NCI-H1417 (cell line): ENCODE results near the gene GLI1.
"Not testable (repeated sequence)": the region's sequence is repeated elsewhere in the genome, so short reads cannot be mapped to it uniquely, and the experiment has no call there.

Experiments used
- DNase-seq, 3 experiments: peaks; one replicate each; lab custom pipeline; 2025; lab: John Stamatoyannopoulos, UW

Gene GLI1

DNA sequence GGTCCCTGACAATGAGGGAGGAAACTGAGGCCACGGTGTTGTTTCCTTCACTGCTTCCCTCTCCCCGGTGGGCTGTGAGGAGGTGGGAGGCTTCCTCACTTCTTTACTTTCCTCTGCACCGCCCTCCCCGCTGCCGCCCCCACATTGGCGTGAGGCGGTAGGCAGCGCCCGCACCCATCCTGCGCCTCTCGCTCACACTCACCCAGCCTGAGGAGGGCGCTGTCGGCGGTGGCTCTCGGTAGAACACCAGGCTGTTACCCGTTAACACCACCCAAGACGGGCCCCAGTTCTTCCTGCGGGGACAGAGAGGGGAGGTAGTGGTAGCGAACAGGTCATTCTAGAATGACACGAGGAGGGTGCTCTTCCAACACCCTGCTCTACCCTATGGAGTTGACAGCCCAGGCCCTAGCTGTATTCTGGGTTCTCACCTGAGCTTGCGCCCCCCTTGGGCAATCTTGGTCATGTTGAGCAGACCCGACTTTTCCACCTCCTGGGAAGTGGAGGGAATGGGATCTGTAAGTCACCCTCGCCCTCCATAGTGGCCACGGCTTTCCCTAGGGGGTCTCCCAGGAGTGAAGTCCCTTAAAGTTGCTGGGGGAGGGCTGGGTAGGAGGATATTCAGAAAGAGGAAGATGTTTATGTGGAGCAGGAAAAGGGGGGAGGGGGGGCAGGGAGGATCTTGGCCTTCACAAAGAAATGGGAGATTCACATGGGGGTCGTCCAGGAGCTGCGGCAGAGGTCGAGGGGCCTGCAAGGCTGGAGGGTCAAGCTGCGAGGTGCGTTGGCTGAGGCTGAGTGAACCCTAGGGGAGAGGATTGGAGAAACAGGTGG lies 16.8 kb downstream of the GLI1 start:
- DNase-seq, result peak in 2 of 3 experiments; percentile 54 to 62

DNA sequence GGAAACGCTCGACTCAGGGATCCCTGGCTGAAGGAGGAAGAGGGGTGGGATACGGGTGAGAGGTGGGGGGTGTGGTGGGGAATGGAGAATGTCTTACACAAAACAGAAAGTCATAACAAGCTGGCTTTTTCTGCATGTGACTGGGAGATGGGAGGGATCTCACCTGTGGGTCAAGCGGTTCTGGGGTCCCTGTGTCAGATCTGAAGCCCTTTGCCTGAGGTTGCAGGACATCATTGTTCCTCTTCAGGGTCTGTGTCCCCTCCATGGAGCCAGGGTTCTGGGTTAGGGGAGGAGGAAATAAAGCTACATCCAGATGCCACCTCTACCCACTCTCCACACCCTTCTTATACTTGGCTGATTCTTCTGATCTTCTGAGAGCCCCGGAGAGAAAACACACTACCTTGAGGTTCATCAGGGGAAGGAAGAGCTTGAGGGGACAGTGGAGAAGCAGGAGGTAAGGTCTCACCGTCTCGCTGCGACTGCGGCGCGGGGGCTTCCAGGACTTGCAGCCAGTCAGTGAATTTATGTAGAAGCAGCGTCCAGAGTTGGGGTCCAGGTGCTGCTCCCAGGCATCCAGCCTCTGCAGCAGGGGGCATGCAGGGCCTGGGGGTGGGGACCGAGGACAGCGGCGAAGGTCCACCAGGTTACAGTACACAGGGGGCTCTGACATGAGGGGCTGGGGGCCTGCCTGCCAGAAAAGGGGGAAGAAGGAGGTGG lies 17.6 kb downstream of the GLI1 start:
- no peak for DNase-seq

DNA sequence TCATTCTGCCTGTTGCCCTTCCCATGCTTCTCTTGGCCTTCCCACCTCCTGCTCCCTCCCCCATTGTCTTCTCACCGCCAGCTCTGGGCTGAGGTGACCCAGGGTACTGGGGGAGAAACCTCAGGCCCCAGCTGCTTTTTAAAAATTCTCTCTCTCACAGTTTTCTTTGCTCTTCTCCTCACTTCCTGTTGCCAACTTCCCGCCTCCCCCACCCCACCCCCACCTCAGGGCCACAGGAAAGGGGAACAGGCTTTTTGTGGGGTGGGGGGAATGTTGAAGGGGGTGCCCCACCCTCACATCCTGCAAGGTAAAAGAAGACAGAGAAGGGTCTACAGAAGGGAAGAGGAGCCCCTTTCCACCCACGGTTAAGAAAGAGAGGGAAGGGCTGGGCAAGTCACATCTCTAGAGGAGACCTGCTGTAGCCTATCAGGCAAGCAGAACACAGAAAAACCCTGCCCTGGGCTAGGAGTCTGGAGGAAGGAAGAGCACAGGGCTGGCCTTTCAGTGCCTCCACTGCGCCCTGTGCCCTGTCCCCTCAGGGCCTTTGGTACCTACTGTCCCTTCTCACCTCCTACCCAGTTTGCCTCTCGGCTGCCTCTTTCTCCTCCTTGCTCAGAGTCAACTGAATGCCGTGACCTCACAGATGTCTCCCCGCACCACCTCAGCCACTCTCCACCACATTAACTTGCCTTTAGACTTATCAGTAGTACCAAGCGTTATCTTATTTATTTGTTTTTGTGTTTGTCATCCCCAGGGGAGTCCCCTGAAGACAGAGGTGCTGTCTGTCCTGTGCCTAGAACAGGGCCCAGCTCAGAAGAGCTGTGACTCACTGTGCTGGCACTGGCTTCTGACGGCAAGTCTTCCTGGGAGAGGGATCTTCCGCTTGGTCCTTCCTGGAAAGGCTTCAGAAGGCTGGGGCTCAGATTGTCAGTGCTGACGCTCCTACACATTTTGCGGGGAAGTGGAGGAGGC lies 18.4 kb downstream of the GLI1 start:
- no peak for DNase-seq

DNA sequence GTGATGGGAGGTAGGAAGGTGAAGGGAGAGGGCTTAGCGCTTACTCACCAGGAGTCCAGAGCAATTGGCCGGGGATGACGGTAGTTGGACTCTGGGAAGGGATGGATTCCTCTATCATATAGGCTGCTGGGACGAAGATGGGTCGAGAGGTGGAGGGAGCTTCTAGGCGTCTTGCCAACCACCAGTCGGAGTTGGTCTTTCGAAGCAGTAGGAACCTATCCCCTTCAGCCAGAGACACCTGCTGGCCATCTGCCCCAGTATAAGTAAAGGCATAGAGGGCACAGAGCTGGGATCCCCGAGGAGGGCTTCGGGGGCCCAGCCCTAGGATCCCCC lies 19.4 kb downstream of the GLI1 start:
- no peak for DNase-seq

DNA sequence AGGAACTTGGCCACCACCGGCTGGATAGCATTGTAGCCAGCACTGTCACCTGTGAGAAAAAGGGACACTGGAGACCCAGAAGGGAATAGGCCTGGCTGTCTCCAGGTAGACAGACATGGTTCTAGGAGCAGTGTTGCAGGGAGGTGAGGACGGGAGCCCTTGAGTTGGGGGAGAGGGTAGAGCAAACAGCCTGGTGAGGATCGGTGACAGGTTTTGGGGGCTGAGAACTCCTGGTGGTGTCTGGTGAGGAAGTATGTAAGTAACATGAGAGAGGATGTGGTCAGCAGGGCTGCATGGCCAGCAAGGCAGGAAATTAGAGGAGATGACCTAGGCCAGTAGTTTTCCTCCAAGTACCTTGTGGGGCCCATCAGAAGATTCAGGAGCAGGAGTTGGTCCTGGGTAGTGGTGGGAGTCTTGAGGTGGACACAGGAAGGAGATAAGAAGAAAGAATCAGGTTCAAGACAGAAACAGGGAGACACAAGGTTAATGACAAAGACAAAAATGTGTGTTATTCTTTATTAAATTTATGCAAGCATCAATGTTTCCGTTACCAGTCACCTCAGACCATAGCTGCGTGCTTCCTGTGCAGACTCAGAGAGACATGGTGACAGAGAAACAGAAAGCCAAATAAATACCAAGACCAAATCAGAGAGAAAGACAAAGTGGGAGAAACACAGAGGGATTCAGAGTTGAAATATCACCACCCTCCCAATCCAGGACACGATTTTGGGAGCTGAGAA lies 20.0 kb downstream of the GLI1 start, which contains the start of gene ARHGAP9:
Gene ARHGAP9, minus strand, starts transcription at position 491 of the 740 bp plus-strand sequence. Its CDS starts 460 bp downstream, at position 31.
- no peak for DNase-seq

DNA sequence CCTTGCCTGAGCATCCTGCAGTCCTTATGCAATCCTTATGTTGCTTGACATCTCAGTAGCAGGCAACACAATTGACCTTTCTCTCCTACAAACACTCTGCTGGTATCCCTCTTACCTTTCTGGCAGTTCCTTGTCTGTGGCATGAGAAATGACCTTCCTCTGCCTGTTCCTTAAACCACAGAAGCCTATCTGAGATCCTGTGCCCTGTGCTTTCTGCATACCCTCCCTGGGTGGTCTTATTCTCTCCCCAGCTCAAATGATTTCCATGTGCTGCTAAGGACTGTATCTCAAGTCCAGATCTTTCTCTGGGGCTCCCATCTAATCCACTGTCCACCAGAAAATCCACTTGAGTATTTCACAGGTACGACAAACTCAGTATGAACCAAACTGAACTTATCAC lies 22.1 kb downstream of the GLI1 start:
- DNase-seq, result no peak

DNA sequence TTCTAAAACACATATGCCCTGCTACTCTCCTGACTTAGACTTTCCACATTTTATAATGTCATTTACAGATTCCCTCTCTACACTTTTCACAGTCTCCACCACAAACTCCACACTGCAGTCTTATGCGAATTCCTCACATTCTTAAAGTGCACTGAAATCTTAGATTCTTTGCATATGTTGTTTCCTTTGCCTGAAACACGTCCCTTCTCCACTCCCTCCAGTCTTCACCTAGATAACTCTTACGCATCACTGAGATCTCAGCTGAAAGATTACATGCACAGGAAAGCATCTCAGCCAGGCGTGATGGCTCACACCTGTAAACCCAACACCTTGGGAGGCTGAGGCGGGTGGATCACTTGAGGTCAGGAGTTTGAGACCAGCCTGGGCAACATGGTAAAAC lies 23.9 kb downstream of the GLI1 start:
- DNase-seq, result no peak

DNA sequence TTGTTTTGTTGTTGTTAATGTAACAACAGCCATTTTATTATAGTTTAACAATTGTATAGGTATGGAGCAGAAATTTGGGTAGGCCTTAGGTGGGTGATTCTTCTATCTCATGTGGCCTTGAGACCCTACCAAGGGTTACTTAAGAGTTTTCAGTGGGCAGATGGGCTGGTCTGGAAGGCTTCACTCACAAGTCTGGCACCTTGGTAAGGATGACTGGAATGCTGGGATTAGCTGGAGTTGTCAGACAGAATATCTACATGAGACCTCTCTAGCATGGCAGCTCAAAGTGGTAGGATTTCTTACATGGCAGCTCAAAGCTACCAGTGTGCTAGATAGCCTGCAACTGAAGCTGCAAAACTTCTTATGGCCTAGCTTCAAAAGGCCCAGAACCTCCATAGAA lies 26.1 kb downstream of the GLI1 start:
- no peak for DNase-seq

DNA sequence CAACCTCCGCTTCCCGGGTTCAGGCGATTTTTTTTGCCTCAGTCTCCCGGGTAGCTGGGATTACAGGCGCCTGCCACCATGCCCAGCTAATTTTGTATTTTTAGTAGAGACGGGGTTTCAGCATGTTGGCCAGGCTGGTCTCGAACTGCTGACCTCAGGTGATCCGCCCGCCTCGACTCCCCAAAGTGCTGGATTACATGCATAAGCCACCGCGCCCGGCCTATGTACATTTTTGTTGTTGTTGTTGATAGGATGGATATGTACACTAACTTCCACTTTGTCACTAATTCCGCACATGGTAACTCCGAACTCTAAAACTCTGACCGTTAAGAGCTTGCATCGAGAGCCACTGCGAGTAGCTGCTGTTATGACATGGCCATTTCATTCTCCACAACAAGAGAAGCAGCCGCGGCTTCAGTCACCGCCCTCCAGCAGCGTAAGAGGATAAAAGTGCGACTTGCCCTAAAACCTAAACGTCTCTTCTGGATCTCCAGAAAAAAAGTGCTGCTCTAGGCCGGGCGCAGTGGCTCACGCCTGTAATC lies 27.5 kb downstream of the GLI1 start:
- no peak for DNase-seq

DNA sequence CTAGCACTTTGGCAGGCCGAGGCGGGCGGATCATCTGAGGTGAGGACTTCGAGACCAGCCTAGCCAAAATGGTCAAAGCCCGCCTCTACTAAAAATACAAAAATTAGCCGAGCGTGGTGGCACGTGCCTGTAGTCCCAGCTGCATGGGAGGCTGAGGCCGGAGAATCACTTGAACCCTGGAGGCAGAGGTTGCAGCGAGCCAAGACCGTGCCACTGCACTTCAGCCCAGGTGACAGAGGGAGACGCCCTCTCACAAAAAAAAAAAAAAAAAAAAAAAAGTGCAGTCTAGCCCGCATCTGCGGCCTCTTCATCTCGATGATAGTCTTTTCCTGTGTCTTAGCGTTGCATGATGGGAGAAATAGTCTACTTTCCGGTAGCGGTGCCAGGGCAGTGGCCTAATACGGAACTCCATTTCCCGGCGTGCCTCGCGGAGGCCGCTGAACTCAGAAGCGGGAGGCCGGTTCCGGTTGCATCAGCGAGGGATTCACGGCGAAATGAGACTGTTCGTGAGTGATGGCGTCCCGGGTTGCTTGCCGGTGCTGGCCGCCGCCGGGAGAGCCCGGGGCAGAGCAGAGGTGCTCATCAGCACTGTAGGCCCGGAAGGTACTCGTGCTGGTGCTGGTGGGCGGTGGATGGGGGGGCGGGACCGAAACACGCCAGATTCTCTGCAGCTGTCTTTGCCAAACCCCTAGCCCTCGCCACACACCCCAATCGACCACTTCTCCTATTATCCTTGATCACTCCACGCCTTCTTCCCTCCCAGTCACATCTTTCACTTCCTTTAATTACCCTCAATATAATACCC lies 28.2 kb downstream of the GLI1 start, which contains the start of gene MARS1:
Gene MARS1, plus strand, starts transcription at position 472 of the 805 bp plus-strand sequence. Its CDS starts 23 bp downstream, at position 495.
- DNase-seq, result peak; percentile 95 to 99 (median 99)

DNA sequence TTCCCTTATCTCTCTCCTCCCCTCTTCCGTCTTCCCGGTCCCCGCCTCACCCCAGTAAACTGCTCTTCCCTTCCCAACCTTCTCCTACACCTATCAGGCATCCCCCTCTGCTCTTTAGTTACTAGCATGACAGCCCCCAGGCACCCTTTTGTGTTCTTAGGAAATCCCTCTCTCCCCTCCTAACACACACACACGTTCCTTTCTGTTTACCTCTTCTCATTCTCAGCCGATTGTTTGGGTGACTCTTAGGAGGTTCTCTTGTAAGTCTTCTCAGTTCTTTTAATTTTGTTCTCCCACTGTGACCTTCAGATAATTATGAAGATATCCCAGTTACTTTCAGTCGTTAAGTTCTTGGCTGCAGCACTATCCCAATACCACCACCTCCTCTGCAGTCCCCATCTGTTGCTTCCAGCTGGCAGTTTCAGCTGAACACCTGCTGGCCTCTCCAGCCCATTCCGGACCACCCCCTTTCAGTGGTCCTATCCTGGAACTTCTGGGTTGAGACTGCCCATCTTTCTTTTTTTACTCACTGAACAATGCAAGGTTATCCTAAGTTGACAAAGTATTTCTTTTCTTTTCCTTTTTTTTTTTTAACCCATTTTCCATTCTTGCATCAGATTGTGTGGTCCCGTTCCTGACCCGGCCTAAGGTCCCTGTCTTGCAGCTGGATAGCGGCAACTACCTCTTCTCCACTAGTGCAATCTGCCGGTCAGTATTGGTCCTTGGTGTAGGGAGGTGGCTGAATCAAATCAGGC lies 29.0 kb downstream of the GLI1 start:
- DNase-seq, result peak in 1 of 3 experiments; percentile 53

DNA sequence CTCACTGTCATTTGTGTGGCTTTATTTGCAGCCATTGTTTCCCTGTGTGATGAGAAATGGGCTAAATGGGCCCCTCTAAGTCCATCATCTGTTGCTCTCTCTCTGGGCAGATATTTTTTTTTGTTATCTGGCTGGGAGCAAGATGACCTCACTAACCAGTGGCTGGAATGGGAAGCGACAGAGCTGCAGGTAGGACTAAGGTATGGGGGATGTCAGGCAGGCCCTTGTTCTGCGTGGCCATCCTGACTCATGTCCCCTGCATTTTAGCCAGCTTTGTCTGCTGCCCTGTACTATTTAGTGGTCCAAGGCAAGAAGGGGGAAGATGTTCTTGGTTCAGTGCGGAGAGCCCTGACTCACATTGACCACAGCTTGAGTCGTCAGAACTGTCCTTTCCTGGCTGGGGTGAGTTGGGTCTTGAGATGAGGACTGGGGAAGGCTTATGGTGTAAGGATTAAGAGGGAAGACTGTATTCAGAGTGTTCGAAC lies 29.6 kb downstream of the GLI1 start:
- DNase-seq, result no peak

DNA sequence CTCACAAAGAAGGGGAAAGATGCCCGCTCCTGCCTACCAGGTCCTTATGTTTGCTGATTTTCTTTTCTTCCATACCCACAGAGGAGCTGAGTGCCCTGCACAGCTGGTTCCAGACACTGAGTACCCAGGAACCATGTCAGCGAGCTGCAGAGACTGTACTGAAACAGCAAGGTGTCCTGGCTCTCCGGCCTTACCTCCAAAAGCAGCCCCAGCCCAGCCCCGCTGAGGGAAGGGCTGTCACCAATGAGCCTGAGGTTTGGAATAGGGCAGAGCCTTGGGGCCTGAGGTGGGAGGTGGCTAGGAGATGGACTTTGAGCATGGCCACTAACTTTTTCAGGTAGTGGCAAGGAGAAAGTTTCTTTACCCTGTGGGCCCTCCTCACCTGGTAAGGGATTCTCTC lies 30.5 kb downstream of the GLI1 start:
- DNase-seq, result no peak

DNA sequence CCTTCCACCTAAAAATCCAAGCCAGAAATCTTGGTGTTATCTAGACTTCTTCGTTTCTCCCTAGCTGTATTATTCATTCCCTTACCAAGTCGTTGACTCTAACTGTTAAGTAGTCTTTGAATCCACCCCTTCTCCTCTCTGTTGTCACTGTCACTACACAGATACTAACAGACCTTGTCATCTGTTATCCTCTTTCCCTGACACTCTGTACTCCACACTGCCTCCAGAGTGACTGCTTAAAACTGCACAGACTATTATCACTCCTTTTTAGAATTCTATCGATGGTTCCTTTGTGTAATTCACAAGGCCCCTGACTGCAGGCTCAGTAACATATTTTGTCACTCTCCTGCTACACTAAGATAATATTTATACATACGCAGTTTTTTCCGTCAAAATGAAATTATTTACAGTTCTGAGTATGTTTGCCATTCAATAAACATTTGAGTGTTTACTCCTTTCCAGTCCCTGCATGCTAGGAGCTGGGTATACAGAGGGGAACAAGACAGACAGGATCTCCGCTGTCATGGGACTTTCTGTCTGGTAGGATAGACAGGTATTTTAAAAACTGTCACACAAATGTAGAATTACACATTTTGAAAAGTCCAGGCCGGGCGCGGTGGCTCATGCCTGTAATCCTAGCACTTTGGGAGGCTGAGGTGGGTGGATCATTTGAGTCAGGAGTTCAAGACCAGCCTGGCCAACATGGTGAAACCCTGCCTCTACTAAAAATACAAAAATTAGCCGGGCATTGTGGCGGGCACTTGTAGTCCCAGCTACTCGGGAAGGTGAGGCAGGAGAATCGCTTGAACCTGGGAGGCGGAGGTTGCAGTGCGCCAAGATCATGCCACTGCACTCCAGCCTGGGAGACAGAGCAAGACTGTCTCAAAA lies 32.1 kb downstream of the GLI1 start:
- no peak for DNase-seq

DNA sequence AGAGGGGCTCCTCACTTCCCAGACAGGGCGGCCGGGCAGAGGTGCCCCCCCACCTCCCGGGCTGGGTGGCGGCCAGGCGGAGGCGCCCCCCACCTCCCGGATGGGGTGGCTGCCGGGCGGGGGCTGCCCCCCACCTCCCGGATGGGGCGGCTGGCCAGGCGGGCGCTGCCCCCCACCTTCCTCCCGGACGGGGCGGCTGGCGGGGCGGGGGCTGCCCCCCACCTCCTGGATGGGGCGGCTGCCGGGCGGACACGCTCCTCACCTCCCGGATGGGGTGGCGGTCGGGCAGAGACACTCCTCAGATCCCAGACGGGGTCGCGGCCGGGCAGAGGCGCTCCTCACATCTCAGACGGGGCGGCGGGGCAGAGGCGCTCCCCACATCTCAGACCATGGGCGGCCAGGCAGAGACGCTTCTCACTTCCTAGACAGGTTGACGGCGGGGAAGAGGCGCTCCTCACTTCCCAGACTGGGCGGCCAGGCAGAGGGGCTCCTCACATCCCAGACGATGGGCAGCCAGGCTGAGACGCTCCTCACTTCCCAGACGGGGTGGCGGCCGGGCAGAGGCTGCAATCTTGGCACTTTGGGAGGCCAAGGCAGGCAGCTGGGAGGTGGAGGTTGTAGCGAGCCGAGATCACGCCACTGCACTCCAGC lies 35.6 kb downstream of the GLI1 start:
- not testable (repeated sequence) for DNase-seq

DNA sequence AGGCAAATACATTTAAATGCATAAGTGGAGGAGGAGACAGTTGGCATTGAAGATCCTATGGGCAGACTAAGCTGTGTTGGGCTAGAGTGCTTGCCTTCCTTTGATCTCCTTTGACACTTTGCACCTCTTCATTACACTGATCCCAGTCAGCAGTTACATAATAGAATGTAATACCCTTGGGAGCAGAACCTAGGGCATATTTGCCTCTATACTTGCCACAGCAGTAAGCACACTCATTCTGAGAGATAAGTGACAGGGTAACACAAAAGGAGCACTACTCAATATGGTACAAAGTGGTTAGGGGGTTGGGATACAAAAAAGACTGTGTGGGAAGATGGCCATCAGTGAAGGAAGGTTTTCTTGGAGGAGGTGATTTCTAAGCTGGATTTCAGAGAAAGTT lies 37.2 kb downstream of the GLI1 start:
- peak in 1 of 3 experiments; percentile 80 for DNase-seq

DNA sequence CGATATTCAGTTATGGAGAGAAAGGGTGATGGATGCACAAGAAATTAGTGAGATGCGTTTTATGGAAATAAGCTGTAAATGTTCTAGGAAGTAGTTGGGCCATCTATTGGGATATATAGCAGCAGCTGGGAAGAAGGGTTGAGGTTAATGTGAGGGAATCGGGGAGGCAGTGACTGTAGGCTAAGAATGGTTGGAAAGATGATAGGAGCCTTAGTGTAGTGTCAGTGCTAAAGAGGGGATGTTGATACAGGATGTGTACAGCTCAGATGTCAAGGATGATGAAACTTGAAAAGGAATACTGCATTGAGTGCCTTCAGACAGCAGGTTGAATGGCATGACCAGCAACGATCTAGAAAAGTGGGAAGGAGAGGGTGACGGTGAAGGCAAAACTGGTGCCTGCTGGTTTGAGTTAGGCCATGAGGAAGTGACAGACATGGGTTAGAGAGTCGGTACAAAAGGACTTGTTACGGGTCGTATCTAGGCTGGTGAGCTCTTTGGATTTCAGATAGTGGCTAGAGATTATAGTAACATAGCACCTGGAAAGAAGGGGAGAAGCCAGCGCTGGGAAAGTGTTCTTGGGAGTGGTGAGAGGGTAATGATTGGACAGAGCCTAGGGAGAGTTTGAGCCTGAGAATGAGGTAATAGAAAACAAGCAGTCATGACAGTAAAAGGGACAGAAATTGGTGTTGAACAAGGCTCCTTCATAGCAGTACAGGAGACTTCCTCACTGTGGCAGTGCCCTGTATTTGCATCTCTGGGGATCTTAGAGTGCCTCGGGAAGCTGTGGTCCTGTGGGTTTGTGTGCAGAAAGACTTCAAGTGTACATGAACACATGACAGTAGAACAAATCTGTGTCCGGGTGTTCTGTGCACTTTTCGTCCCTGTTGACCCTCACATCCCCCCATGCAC lies 37.9 kb downstream of the GLI1 start:
- DNase-seq, result peak in 1 of 3 experiments; percentile 25
